Mucosa of stomach (tissue), 1 donor: ENCODE results near the gene MGAT4D.
A peak's percentile ranks its signal among the peaks of the same experiment; 100 is the strongest.
"Not testable (repeated sequence)": the region's sequence is repeated elsewhere in the genome, so short reads cannot be mapped to it uniquely, and the experiment has no call there.

Experiments used
- H3K27me3 ChIP-seq: one replicate; pipeline ENCODE4 v1.7.0; 2013; ENCODE audit warnings: mild to moderate bottlenecking, low read length; ENCODE audit not compliant: control insufficient read depth, insufficient read depth
- H3K36me3 ChIP-seq: one replicate; pipeline ENCODE4 v1.7.0; 2013; ENCODE audit warnings: low read length; ENCODE audit not compliant: control insufficient read depth, insufficient read depth
- H3K4me1 ChIP-seq: one replicate; pipeline ENCODE4 v1.7.0; 2013; ENCODE audit warnings: mild to moderate bottlenecking, low read length; ENCODE audit not compliant: control insufficient read depth, insufficient read depth
- H3K4me3 ChIP-seq: one replicate; pipeline ENCODE4 v1.7.0; 2013; ENCODE audit warnings: low read length
- H3K9ac ChIP-seq: one replicate; pipeline ENCODE4 v1.7.0; 2013; ENCODE audit warnings: mild to moderate bottlenecking, low read length, moderate library complexity
- H3K9me3 ChIP-seq: one replicate; pipeline ENCODE4 v1.7.0; 2013; ENCODE audit warnings: mild to moderate bottlenecking, low read length, moderate library complexity; ENCODE audit not compliant: control insufficient read depth
- donor health status: Pancreatic carcinoma.

The MGAT4D gene

GRCh38 chr4:140426610-140427105, 71.4 kb downstream of the MGAT4D start:
- peaks cover 18% of the 10 kb centered on the region for H3K27me3 ChIP-seq
- no peaks in the 10 kb centered on the region for H3K36me3 ChIP-seq
- H3K4me3 ChIP-seq = no peak overlapping the region
- peak overlapping the region; percentile 51 for H3K9ac ChIP-seq
- H3K4me1 ChIP-seq = no peaks in the 10 kb centered on the region
- H3K9me3 ChIP-seq = no peaks in the 10 kb centered on the region

- Histone ChIP-seq H3K36me3 (no peaks in the 10 kb centered on the region), H3K27me3 (peaks cover 18% of the 10 kb centered on the region), H3K4me1 (no peaks in the 10 kb centered on the region), H3K9ac (no peak overlapping the region), H3K4me3 (no peak overlapping the region), H3K9me3 (no peaks in the 10 kb centered on the region)
Observed at GRCh38 chr4:140423106-140423505, 75.0 kb downstream of the MGAT4D start.

DNA sequence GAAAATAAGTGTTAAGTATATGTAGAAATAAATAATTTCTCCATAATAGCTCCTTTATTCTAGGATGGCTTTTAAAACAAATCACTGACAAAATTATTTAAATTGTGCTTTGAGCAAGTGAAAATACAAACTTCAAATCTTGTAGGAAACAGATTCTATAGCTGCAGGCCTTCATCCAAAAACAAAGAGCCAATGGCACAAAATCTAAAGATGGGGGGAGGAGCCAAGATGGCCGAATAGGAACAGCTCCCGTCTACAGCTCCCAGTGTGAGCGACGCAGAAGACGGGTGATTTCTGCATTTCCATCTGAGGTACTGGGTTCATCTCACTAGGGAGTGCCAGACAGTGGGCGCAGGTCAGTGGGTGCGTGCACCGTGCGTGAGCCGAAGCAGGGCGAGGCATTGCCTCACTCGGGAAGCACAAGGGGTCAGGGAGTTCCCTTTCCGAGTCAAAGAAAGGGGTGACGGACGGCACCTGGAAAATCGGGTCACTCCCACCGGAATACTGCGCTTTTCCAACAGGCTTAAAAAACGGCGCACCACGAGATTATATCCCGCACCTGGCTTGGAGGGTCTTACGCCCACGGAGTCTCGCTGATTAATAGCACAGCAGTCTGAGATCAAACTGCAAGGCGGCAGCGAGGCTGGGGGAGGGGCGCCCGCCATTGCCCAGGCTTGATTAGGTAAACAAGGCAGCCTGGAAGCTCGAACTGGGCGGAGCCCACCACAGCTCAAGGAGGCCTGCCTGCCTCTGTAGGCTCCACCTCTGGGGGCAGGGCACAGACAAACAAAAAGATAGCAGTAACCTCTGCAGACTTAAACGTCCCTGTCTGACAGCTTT, 84.7 kb downstream of the MGAT4D start:
- H3K9ac ChIP-seq, H3K4me3 ChIP-seq, H3K9me3 ChIP-seq: not testable (repeated sequence)

DNA sequence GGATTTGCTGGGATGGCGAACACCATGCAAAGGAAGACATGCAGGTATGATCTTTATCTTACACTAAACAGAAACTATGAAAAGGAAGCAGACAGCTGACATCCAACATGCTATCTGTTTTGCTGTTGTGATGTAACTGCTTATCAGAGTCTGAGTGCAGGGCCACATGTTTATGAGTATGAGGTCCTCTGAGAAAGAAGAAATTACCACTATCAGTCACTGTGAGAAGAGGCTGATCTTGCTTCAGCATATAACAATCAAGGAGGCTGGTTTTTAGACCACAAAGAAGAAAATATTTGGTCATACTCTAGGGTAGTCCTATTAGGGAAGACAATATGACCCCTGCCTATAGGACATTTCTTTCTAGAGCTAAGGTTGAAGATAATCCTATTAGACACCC, 89.1 kb downstream of the MGAT4D start:
- Histone ChIP-seq H3K9me3 (no peaks in the 10 kb centered on the region), H3K4me3 (no peak overlapping the region), H3K27me3 (no peaks in the 10 kb centered on the region), H3K9ac (no peak overlapping the region), H3K4me1 (no peaks in the 10 kb centered on the region), H3K36me3 (no peaks in the 10 kb centered on the region)

More for the DNA sequence above, 84.7 kb downstream of the MGAT4D start:
- not testable (repeated sequence) for H3K4me1 ChIP-seq, H3K36me3 ChIP-seq, H3K27me3 ChIP-seq

- H3K4me1 ChIP-seq = no peaks in the 10 kb centered on the region
- H3K36me3 ChIP-seq = no peaks in the 10 kb centered on the region
- H3K9ac ChIP-seq = no peak overlapping the region
- H3K4me3 ChIP-seq = no peak overlapping the region
- no peaks in the 10 kb centered on the region for H3K27me3 ChIP-seq
- H3K9me3 ChIP-seq = no peaks in the 10 kb centered on the region
Observed at GRCh38 chr4:140406292-140406691, 91.8 kb downstream of the MGAT4D start.

DNA sequence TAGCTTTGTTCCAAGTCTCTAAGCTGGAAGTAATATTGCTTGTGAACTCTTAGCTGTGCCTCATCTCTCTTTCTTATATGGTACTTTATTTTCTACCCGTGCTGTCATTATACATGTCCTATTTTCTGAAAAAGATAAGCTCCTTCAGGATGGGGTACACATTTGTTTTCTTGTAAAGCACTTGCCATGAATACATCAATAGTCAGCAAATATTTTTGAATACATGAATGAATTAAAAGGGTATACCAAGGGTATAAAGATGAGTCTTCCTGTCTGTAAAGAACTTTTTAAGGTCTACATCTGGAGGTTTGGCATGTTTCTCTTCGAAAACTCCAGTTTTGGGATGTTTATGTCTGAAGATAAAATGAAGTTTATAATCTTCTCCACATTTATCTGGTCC, 98.0 kb downstream of the MGAT4D start:
- no peak overlapping the region for H3K9ac ChIP-seq
- no peaks in the 10 kb centered on the region for H3K9me3 ChIP-seq
- H3K27me3 ChIP-seq = no peaks in the 10 kb centered on the region
- H3K36me3 ChIP-seq = no peaks in the 10 kb centered on the region
- no peak overlapping the region for H3K4me3 ChIP-seq
- H3K4me1 ChIP-seq = no peaks in the 10 kb centered on the region

GRCh38 chr4:140395668-140396067, 102.4 kb downstream of the MGAT4D start:
- Histone ChIP-seq H3K4me3 (no peak overlapping the region), H3K9ac (no peak overlapping the region), H3K27me3 (no peaks in the 10 kb centered on the region), H3K9me3 (no peaks in the 10 kb centered on the region), H3K4me1 (no peaks in the 10 kb centered on the region), H3K36me3 (no peaks in the 10 kb centered on the region)
